ENCODE measurements around the gene PANK3. TPM values are rescaled to one million over a fixed set of nuclear protein-coding genes. Genes with fewer than 3 reads are reported as not detected.
A peak's percentile ranks its signal among the peaks of the same experiment; 100 is the strongest.

The PANK3 gene
- total RNA-seq, result 38.6 TPM

DNA sequence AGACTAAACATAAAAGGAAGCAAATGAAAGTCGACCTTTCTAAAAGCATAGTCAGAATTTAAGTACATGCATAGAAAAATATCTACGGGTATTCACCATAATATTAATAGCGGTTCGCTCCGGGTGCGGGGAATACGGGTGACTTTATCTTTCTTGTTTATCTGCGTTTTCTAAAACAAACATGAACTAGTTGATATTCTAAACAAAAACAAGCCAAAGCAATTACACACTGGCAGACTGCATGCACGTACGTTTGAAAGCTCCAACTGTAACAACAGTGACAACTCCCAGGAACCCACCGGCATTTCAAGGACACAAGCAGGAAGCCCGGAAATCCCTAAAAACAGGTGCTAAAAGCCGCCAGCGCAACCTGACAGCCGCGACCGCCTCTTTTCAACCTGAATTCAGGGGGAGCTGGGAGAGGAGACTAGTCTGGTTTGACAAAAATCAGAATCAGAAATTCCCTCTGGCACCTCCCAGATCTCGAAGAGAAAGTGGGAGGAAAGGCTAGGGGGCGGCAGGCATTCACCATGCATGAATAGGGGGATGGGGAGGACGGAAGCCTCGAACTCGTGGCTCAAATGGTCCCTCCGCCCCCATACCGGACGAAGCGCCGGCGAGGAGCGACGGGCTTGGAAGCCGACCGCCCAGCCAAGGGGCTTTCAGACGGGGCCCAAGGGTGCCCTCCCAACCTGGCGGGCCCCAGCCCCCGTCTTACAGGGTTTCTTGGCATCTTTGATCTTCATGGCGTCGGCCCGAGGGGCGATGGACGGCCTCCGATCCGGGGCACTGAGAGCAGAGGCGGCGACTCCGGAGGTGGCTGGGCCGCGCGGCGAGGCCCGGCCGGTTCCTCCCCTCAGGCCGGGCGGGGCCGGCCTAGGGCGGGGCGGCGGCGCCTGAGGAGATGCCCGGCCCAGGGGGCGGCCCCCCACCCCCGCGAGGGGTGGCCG is at the start of gene PANK3:
TSS of gene PANK3 (minus strand) at position 831 of the 950 bp plus-strand sequence. CDS start at position 746, 85 bp downstream.
- H3K27ac ChIP-seq (ENCODE audit: low read depth, low read length), result peak within 1 kb of the TSS; percentile 86
- H3K27me3 ChIP-seq (ENCODE audit: control insufficient read depth in 3 of 3, insufficient read depth in 3 of 3, low read length in 3 of 3), result no peaks in the 10 kb centered on the region
- H3K9me3 ChIP-seq (ENCODE audit: control insufficient read depth in 3 of 3, low read length in 3 of 3), result no peaks in the 10 kb centered on the region
- peak within 1 kb of the TSS; percentile 92 to 97 (median 96) for H3K9ac ChIP-seq (ENCODE audit: low read depth in 1 of 3, low read length in 3 of 3)
- no peaks in the 10 kb centered on the region for H3K36me3 ChIP-seq (ENCODE audit: control insufficient read depth in 3 of 3, insufficient read depth in 3 of 3, low read length in 3 of 3)
- H3K4me3 ChIP-seq (ENCODE audit: low read length in 3 of 3), result peak within 1 kb of the TSS; percentile 86 to 94 (median 91)
- peaks cover 10 to 23% (median 12%) of the 10 kb centered on the region in 3 donors for H3K4me1 ChIP-seq (ENCODE audit: control insufficient read depth in 3 of 3, insufficient read depth in 3 of 3, low read length in 3 of 3)

GRCh38 chr5:168624850-168625364 is 45.7 kb upstream of the PANK3 start:
- no peaks in the 10 kb centered on the region for H3K9me3 ChIP-seq (ENCODE audit: control insufficient read depth in 3 of 3, low read length in 3 of 3)
- no peak overlapping the region for H3K4me3 ChIP-seq (ENCODE audit: low read length in 3 of 3)
- H3K27me3 ChIP-seq (ENCODE audit: control insufficient read depth in 3 of 3, insufficient read depth in 3 of 3, low read length in 3 of 3), result no peaks in the 10 kb centered on the region
- H3K9ac ChIP-seq (ENCODE audit: low read depth in 1 of 3, low read length in 3 of 3), result no peak overlapping the region
- H3K27ac ChIP-seq (ENCODE audit: low read depth, low read length), result no peak overlapping the region
- no peaks in the 10 kb centered on the region for H3K4me1 ChIP-seq (ENCODE audit: control insufficient read depth in 3 of 3, insufficient read depth in 3 of 3, low read length in 3 of 3)
- no peaks in the 10 kb centered on the region for H3K36me3 ChIP-seq (ENCODE audit: control insufficient read depth in 3 of 3, insufficient read depth in 3 of 3, low read length in 3 of 3)

- Histone ChIP-seq H3K27me3 (ENCODE audit: control insufficient read depth in 3 of 3, insufficient read depth in 3 of 3, low read length in 3 of 3) (no peaks in the 10 kb centered on the region), H3K9ac (ENCODE audit: low read depth in 1 of 3, low read length in 3 of 3) (no peak overlapping the region), H3K27ac (ENCODE audit: low read depth, low read length) (no peak overlapping the region), H3K36me3 (ENCODE audit: control insufficient read depth in 3 of 3, insufficient read depth in 3 of 3, low read length in 3 of 3) (no peaks in the 10 kb centered on the region), H3K4me3 (ENCODE audit: low read length in 3 of 3) (no peak overlapping the region), H3K4me1 (ENCODE audit: control insufficient read depth in 3 of 3, insufficient read depth in 3 of 3, low read length in 3 of 3) (no peaks in the 10 kb centered on the region), H3K9me3 (ENCODE audit: control insufficient read depth in 3 of 3, low read length in 3 of 3) (no peaks in the 10 kb centered on the region)
Observed at GRCh38 chr5:168620807-168621206, 41.6 kb upstream of the PANK3 start.

- H3K4me1 ChIP-seq (ENCODE audit: control insufficient read depth in 3 of 3, insufficient read depth in 3 of 3, low read length in 3 of 3), result no peaks in the 10 kb centered on the region
- no peaks in the 10 kb centered on the region for H3K36me3 ChIP-seq (ENCODE audit: control insufficient read depth in 3 of 3, insufficient read depth in 3 of 3, low read length in 3 of 3)
- no peak overlapping the region for H3K4me3 ChIP-seq (ENCODE audit: low read length in 3 of 3)
- no peaks in the 10 kb centered on the region for H3K27me3 ChIP-seq (ENCODE audit: control insufficient read depth in 3 of 3, insufficient read depth in 3 of 3, low read length in 3 of 3)
- no peak overlapping the region for H3K27ac ChIP-seq (ENCODE audit: low read depth, low read length)
- no peak overlapping the region for H3K9ac ChIP-seq (ENCODE audit: low read depth in 1 of 3, low read length in 3 of 3)
- H3K9me3 ChIP-seq (ENCODE audit: control insufficient read depth in 3 of 3, low read length in 3 of 3), result no peaks in the 10 kb centered on the region
Observed at GRCh38 chr5:168614661-168615060, 35.5 kb upstream of the PANK3 start.

DNA sequence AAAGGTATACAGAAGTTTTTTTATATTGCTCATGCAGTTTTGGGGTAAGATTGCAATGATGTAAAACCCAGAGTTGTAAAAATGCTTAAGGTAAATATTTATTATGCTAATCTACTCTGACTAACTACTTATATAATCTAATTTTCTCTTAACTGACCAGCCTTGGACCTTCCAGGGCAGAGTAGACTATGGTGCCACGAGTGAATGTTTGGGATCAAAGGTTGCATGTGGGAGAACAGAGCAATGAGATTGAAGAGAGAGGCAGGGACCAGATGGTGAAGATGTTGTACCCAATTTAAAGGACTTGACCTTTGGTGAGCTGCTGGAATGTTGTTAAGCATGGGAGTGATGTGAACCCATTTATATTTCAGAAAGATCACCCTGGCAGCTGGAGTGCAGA is 34.8 kb upstream of the PANK3 start:
- Histone ChIP-seq H3K9me3 (ENCODE audit: control insufficient read depth in 3 of 3, low read length in 3 of 3) (no peaks in the 10 kb centered on the region), H3K36me3 (ENCODE audit: control insufficient read depth in 3 of 3, insufficient read depth in 3 of 3, low read length in 3 of 3) (no peaks in the 10 kb centered on the region), H3K4me1 (ENCODE audit: control insufficient read depth in 3 of 3, insufficient read depth in 3 of 3, low read length in 3 of 3) (no peaks in the 10 kb centered on the region), H3K27me3 (ENCODE audit: control insufficient read depth in 3 of 3, insufficient read depth in 3 of 3, low read length in 3 of 3) (no peaks in the 10 kb centered on the region), H3K4me3 (ENCODE audit: low read length in 3 of 3) (no peak overlapping the region), H3K27ac (ENCODE audit: low read depth, low read length) (no peak overlapping the region), H3K9ac (ENCODE audit: low read depth in 1 of 3, low read length in 3 of 3) (no peak overlapping the region)

- H3K36me3 ChIP-seq (ENCODE audit: control insufficient read depth in 3 of 3, insufficient read depth in 3 of 3, low read length in 3 of 3), result no peaks in the 10 kb centered on the region
- H3K9me3 ChIP-seq (ENCODE audit: control insufficient read depth in 3 of 3, low read length in 3 of 3), result no peaks in the 10 kb centered on the region
- no peak overlapping the region for H3K9ac ChIP-seq (ENCODE audit: low read depth in 1 of 3, low read length in 3 of 3)
- no peak overlapping the region for H3K4me3 ChIP-seq (ENCODE audit: low read length in 3 of 3)
- H3K27me3 ChIP-seq (ENCODE audit: control insufficient read depth in 3 of 3, insufficient read depth in 3 of 3, low read length in 3 of 3), result no peaks in the 10 kb centered on the region
- H3K27ac ChIP-seq (ENCODE audit: low read depth, low read length), result no peak overlapping the region
- no peaks in the 10 kb centered on the region for H3K4me1 ChIP-seq (ENCODE audit: control insufficient read depth in 3 of 3, insufficient read depth in 3 of 3, low read length in 3 of 3)
Observed at GRCh38 chr5:168613396-168613795, 34.2 kb upstream of the PANK3 start.

DNA sequence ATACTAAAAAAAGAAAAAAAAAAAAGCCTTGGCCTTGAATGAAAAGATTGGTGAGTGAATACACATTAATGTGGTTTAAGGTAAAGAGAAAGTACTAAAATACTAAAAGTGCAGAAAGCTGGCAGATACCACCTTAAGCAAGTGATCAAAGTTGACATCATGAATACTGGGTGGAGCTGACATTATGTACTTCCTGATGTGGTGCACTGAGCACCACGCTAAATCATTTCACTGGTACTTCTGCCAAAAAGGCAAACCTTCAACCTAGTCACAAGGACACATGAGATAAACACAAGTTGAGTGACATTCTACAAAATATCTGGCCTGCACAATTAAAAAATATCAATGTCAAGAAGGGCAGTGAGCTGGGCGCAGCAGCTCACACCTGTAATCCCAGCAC is 33.8 kb upstream of the PANK3 start:
- no peak overlapping the region for H3K27ac ChIP-seq (ENCODE audit: low read depth, low read length)

GRCh38 chr5:168612123-168612522 is 33.0 kb upstream of the PANK3 start:
- no peak overlapping the region for H3K27ac ChIP-seq (ENCODE audit: low read depth, low read length)
- no peaks in the 10 kb centered on the region for H3K9me3 ChIP-seq (ENCODE audit: control insufficient read depth in 3 of 3, low read length in 3 of 3)
- H3K9ac ChIP-seq (ENCODE audit: low read depth in 1 of 3, low read length in 3 of 3), result no peak overlapping the region
- no peaks in the 10 kb centered on the region for H3K36me3 ChIP-seq (ENCODE audit: control insufficient read depth in 3 of 3, insufficient read depth in 3 of 3, low read length in 3 of 3)
- H3K4me1 ChIP-seq (ENCODE audit: control insufficient read depth in 3 of 3, insufficient read depth in 3 of 3, low read length in 3 of 3), result no peaks in the 10 kb centered on the region
- no peaks in the 10 kb centered on the region for H3K27me3 ChIP-seq (ENCODE audit: control insufficient read depth in 3 of 3, insufficient read depth in 3 of 3, low read length in 3 of 3)
- H3K4me3 ChIP-seq (ENCODE audit: low read length in 3 of 3), result no peak overlapping the region

More for the DNA sequence above, 33.8 kb upstream of the PANK3 start:
- Histone ChIP-seq H3K36me3 (ENCODE audit: control insufficient read depth in 3 of 3, insufficient read depth in 3 of 3, low read length in 3 of 3) (no peaks in the 10 kb centered on the region), H3K27me3 (ENCODE audit: control insufficient read depth in 3 of 3, insufficient read depth in 3 of 3, low read length in 3 of 3) (no peaks in the 10 kb centered on the region), H3K9me3 (ENCODE audit: control insufficient read depth in 3 of 3, low read length in 3 of 3) (no peaks in the 10 kb centered on the region), H3K4me3 (ENCODE audit: low read length in 3 of 3) (no peak overlapping the region), H3K4me1 (ENCODE audit: control insufficient read depth in 3 of 3, insufficient read depth in 3 of 3, low read length in 3 of 3) (no peaks in the 10 kb centered on the region), H3K9ac (ENCODE audit: low read depth in 1 of 3, low read length in 3 of 3) (no peak overlapping the region)

DNA sequence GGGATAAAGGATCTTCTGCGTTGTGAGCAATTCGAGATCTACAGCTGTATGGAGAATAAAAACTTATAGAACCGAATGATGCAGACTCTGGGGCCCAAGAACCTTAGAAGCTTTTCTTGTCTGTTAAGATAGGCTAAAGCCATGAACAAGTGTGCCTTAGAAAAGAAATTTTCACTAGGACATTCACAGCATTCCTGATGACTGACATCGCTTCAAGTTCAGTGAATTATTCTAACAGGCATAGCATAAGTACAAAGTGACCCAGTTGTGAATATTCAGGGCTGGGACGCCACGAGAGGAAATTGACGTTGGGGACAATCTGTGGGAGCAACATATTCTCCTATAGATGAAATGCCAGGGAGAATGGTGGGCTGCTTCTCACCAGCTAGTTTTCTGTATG is 32.0 kb upstream of the PANK3 start:
- Histone ChIP-seq H3K4me1 (ENCODE audit: control insufficient read depth in 3 of 3, insufficient read depth in 3 of 3, low read length in 3 of 3) (no peaks in the 10 kb centered on the region), H3K4me3 (ENCODE audit: low read length in 3 of 3) (no peak overlapping the region), H3K27ac (ENCODE audit: low read depth, low read length) (no peak overlapping the region), H3K9me3 (ENCODE audit: control insufficient read depth in 3 of 3, low read length in 3 of 3) (no peaks in the 10 kb centered on the region), H3K36me3 (ENCODE audit: control insufficient read depth in 3 of 3, insufficient read depth in 3 of 3, low read length in 3 of 3) (no peaks in the 10 kb centered on the region), H3K27me3 (ENCODE audit: control insufficient read depth in 3 of 3, insufficient read depth in 3 of 3, low read length in 3 of 3) (no peaks in the 10 kb centered on the region), H3K9ac (ENCODE audit: low read depth in 1 of 3, low read length in 3 of 3) (no peak overlapping the region)

DNA sequence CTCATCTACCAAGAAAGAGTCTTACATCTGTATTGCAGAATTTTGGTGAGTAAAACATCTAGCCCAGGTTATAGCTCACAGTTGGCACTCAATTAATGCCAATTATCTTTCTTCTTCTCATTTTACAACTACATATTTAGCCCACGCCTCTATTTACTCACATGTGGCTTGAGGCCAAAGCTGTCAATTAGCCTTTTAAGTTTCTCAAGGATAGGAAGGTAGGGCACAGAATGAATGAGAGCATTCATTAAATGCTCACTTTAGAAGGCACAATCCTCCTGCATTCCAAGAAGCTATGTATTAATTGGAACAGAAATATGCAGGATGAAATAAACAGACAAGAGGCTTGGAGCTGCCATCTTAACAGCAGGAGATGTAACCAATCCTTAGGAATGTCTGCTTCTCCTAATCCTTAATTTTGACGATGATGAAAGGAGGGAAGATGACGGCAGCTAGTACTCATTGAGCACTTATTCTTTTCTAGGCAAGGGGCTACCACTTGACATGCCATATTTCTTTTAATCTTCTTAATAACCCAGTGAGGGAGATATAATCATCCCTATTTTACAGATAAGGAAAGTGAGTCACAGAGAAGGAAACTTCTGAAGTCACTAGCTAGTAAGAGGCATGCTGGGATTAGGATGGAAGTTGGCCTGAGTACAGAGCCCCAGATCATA is 30.8 kb upstream of the PANK3 start:
- Histone ChIP-seq H3K9ac (ENCODE audit: low read depth in 1 of 3, low read length in 3 of 3) (no peak overlapping the region), H3K4me1 (ENCODE audit: control insufficient read depth in 3 of 3, insufficient read depth in 3 of 3, low read length in 3 of 3) (no peaks in the 10 kb centered on the region), H3K27ac (ENCODE audit: low read depth, low read length) (no peak overlapping the region), H3K9me3 (ENCODE audit: control insufficient read depth in 3 of 3, low read length in 3 of 3) (no peaks in the 10 kb centered on the region), H3K4me3 (ENCODE audit: low read length in 3 of 3) (no peak overlapping the region), H3K27me3 (ENCODE audit: control insufficient read depth in 3 of 3, insufficient read depth in 3 of 3, low read length in 3 of 3) (peaks cover 0 to 2% (median 0%) of the 10 kb centered on the region in 3 donors), H3K36me3 (ENCODE audit: control insufficient read depth in 3 of 3, insufficient read depth in 3 of 3, low read length in 3 of 3) (no peaks in the 10 kb centered on the region)
